ENCODE data around the gene MCCC1.
"Not testable (repeated sequence)": the region's sequence is repeated elsewhere in the genome, so short reads cannot be mapped to it uniquely, and the experiment has no call there.

MCCC1 gene

GRCh38 chr3:183046883-183047282, 52.4 kb downstream of the MCCC1 start:
- no peak for DNase-seq (ENCODE audit: low read depth in 1 of 2, low spot score in 1 of 2)

- DNase-seq (ENCODE audit: low read depth in 1 of 2, low spot score in 1 of 2) = no peak
Observed at GRCh38 chr3:183044547-183045229, 54.6 kb downstream of the MCCC1 start.

- DNase-seq (ENCODE audit: low read depth in 1 of 2, low spot score in 1 of 2) = no peak
Observed at GRCh38 chr3:183038757-183039156, 60.5 kb downstream of the MCCC1 start.

GRCh38 chr3:183038221-183038620, 61.1 kb downstream of the MCCC1 start:
- DNase-seq (ENCODE audit: low read depth in 1 of 2, low spot score in 1 of 2) = no peak

- DNase-seq (ENCODE audit: low read depth in 1 of 2, low spot score in 1 of 2) = no peak
Observed at GRCh38 chr3:183033746-183034145, 65.5 kb downstream of the MCCC1 start.

- no peak for DNase-seq (ENCODE audit: low read depth in 1 of 2, low spot score in 1 of 2)
Observed at GRCh38 chr3:183032880-183033555, 66.3 kb downstream of the MCCC1 start.

- no peak for DNase-seq (ENCODE audit: low read depth in 1 of 2, low spot score in 1 of 2)
Observed at GRCh38 chr3:183031826-183032225, 67.5 kb downstream of the MCCC1 start.

- no peak for DNase-seq (ENCODE audit: low read depth in 1 of 2, low spot score in 1 of 2)
Observed at GRCh38 chr3:183028416-183028815, 70.9 kb downstream of the MCCC1 start.

- DNase-seq (ENCODE audit: low read depth in 1 of 2, low spot score in 1 of 2) = no peak
Observed at GRCh38 chr3:183027276-183027675, 72.0 kb downstream of the MCCC1 start.

- no peak for DNase-seq (ENCODE audit: low read depth in 1 of 2, low spot score in 1 of 2)
Observed at GRCh38 chr3:183022936-183023516, 76.3 kb downstream of the MCCC1 start.

- no peak for DNase-seq (ENCODE audit: low read depth in 1 of 2, low spot score in 1 of 2)
Observed at GRCh38 chr3:183018421-183019192, 80.7 kb downstream of the MCCC1 start.

GRCh38 chr3:183015185-183015584, 84.1 kb downstream of the MCCC1 start:
- DNase-seq (ENCODE audit: low read depth in 1 of 2, low spot score in 1 of 2) = no peak

GRCh38 chr3:183013856-183014255, 85.4 kb downstream of the MCCC1 start:
- DNase-seq (ENCODE audit: low read depth in 1 of 2, low spot score in 1 of 2) = no peak

- no peak for DNase-seq (ENCODE audit: low read depth in 1 of 2, low spot score in 1 of 2)
Observed at GRCh38 chr3:183013074-183013473, 86.2 kb downstream of the MCCC1 start.

GRCh38 chr3:183008800-183009199, 90.5 kb downstream of the MCCC1 start:
- no peak for DNase-seq (ENCODE audit: low read depth in 1 of 2, low spot score in 1 of 2)

- no peak for DNase-seq (ENCODE audit: low read depth in 1 of 2, low spot score in 1 of 2)
Observed at GRCh38 chr3:183008303-183008702, 91.0 kb downstream of the MCCC1 start.

- DNase-seq (ENCODE audit: low read depth in 1 of 2, low spot score in 1 of 2) = no peak
Observed at GRCh38 chr3:183006396-183007002, 92.8 kb downstream of the MCCC1 start.

GRCh38 chr3:182999767-183000166, 99.5 kb downstream of the MCCC1 start:
- DNase-seq (ENCODE audit: low read depth in 1 of 2, low spot score in 1 of 2) = no peak

GRCh38 chr3:182993486-182994201, 105.7 kb downstream of the MCCC1 start:
- DNase-seq (ENCODE audit: low read depth in 1 of 2, low spot score in 1 of 2) = not testable (repeated sequence)

- no peak for DNase-seq (ENCODE audit: low read depth in 1 of 2, low spot score in 1 of 2)
Observed at GRCh38 chr3:182989566-182989965, 109.7 kb downstream of the MCCC1 start.

- no peak for DNase-seq (ENCODE audit: low read depth in 1 of 2, low spot score in 1 of 2)
Observed at GRCh38 chr3:182986021-182986420, 113.3 kb downstream of the MCCC1 start.

Measured in activated CD4-positive, alpha-beta T cell treated with anti-CD3 and anti-CD28 coated beads, Interleukin-2, amount 50 U/mL, for 24 hours (primary cell).